RWPE1 (cell line): ENCODE data around the gene EIF2B2.
A peak's percentile ranks its signal among the peaks of the same experiment; 100 is the strongest.

Experiments
- CTCF ChIA-PET: fragments of 350-600 bp; sonication (Branson Sonifier 250); formaldehyde crosslinking; extraction: SDS; loops from one replicate; lab custom pipeline; 2021; lab: Yijun Ruan, JAX
- POLR2A ChIA-PET: fragments of 400-600 bp; formaldehyde crosslinking; extraction: SDS; loops from one replicate; lab custom pipeline; 2020; ENCODE audit warnings: antibody characterized with exemption; ENCODE audit not compliant: low non-redundant PET; lab: Yijun Ruan, JAX
- DNase-seq: peaks from one replicate; pipeline ENCODE4 v3.0.0; 2012; ENCODE audit warnings: low spot score
- H3K27ac ChIP-seq: fragments of 450-650 bp; 2 replicates; pipeline ENCODE4 v1.5.1; 2017
- CTCF ChIP-seq: fragments of 450-650 bp; conservative IDR thresholded peaks from 2 replicates; pipeline ENCODE4 v1.5.1; 2017; ENCODE audit warnings: low read depth, mild to moderate bottlenecking

The EIF2B2 gene

GRCh38 chr14:74956027-74956279 lies 46.8 kb upstream of the EIF2B2 start:
- ChIA-PET CTCF (interaction anchor here (1.1 kb wide), 1 partner anchor 9 kb away, joined by 4 read pairs; no protein-coding TSS in a partner anchor), POLR2A (no interaction called here)
- no peak for DNase-seq
- peak overlapping the region; percentile 60 for H3K27ac ChIP-seq
- no peak for TF ChIP-seq CTCF

- H3K27ac ChIP-seq: peak overlapping the region; percentile 60; the same call in 1 of the 2 replicates
- ChIA-PET POLR2A (no interaction called here), CTCF (interaction anchor here (0.9 kb wide), 1 partner anchor 8 kb away, joined by 3 read pairs; no protein-coding TSS in a partner anchor)
- DNase-seq: no peak
- TF ChIP-seq CTCF: no peak
Observed at GRCh38 chr14:74956280-74957072, 46.2 kb upstream of the EIF2B2 start.

- TF ChIP-seq CTCF: no peak
- DNase-seq: peak; percentile 74
- peak overlapping the region; percentile 64 for H3K27ac ChIP-seq
- ChIA-PET POLR2A (no interaction called here), CTCF (interaction anchor here (2.4 kb wide), 1 partner anchor 14 kb away, joined by 7 read pairs; no protein-coding TSS in a partner anchor)
Observed at GRCh38 chr14:74959596-74960180, 43.0 kb upstream of the EIF2B2 start.

DNA sequence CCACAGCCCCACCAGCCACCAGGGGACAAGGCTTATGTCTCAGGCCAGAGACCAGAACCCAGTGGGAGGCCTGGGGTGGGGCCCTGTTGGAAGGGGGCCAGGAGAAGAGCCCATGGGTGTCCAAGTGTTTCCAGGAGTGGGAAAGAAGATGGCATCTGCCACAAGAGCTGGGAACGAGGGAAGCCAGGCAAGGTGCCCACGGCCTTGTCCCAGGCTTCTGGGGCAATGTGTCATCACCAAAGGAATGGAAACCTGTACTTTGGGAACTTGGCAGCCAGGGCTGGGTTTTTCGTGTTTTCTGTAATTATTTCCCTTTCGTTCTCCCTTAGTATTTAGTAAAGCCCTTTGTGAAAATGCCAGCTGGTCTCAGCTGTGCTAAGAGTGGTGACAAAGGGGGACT lies 42.0 kb upstream of the EIF2B2 start:
- CTCF ChIA-PET: interaction anchor here (0.9 to 2.4 kb wide), 2 partner anchors 15 to 62 kb away, joined by 6 to 7 read pairs; no protein-coding TSS in a partner anchor
- POLR2A ChIA-PET: no interaction called here
- no peak for TF ChIP-seq CTCF
- H3K27ac ChIP-seq: peak overlapping the region; percentile 64; the same call in 1 of the 2 replicates
- DNase-seq: no peak

GRCh38 chr14:74961238-74961911 lies 41.3 kb upstream of the EIF2B2 start:
- DNase-seq: no peak
- ChIA-PET POLR2A (no interaction called here), CTCF (interaction anchor here (0.7 to 2.4 kb wide), 3 partner anchors 15 to 96 kb away, joined by 3 to 7 read pairs (median 6); no protein-coding TSS in a partner anchor)
- no peak for TF ChIP-seq CTCF
- H3K27ac ChIP-seq: no peak overlapping the region

GRCh38 chr14:74962046-74962445 lies 40.7 kb upstream of the EIF2B2 start:
- DNase-seq: no peak
- CTCF ChIA-PET: interaction anchor here (0.8 kb wide), 1 partner anchor 8 kb away, joined by 5 read pairs; no protein-coding TSS in a partner anchor

More at GRCh38 chr14:74962046-74962445, 40.7 kb upstream of the EIF2B2 start:
- POLR2A ChIA-PET: no interaction called here
- H3K27ac ChIP-seq: no peak overlapping the region
- no peak for TF ChIP-seq CTCF
